ENCODE data around the gene ADK.

The ADK gene

GRCh38 chr10:74755273-74755672, 604.3 kb downstream of the ADK start:
- DNase-seq = no peak

All from NCI-H526 treated with DMSO at 0.1 percent for 48 hours (cell line).